T-helper 2 cell treated with Interferon-gamma antibody and Interleukin-4, amounts not matched to agents 100 ng/mL and 5 ng/mL, for 36 hours (primary cell): ENCODE measurements around the gene MSMB. TPM values are rescaled to one million over a fixed set of nuclear protein-coding genes. Genes with fewer than 3 reads are reported as not detected.

Source experiments
- intact Hi-C: fragments of 100-400 bp; cut with micrococcal nuclease; formaldehyde crosslinking; loops from one replicate; pipeline ENCODE4 v1.15.1; 2023
- total RNA-seq: library from RNA; stranded (reverse); gene quantifications from 2 replicates; pipeline ENCODE4 v1.2.3, GENCODE V29; 2022

Gene MSMB
- total RNA-seq, 1 donor from 2014 or later, result not detected

DNA sequence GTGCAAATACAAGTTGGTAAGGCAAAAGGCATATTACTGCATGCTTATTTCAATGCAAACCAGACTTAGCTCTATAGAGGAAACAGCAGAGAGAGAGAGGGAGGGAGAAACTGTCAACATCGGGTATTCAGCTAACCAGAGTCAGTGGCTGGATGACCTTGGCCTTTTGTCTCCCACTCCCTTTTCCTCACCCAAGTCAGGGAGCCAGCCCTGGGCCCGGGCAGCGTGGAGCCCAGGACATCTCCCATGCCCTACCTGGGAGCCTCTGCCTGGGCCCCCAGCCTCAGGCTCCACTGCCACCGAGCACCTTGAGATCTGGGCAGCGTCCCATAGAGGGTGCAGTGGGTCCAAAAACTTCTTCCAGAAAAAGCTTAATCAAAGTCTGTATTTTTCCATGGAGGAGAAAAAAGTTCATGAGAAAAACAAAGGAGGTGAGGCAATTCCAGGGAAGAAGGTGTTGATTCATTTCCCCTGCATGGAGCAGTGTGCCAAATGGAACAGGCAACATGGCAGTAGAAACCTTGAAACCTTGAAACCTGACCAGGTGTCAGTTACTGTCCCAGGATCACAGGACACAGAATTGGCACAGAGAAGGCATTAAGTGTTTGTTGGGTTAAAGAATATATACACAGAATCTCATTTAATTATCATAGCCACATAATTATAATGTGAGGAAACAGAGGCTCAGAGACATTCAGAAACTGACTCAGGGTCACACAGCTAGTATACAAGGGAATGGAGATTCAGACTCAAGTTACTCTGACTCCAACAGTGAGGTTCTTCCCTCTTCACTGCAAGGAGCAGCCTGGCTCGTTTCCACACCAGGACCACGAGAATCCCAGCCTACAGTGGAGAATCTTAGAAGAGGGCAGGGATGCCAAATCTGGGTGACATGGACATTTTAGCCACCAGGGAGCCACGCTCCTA is 9.9 kb downstream of the MSMB start:
- intact Hi-C loops, result loop anchor here (10.0 kb wide), 2 partner anchors 59 to 249 kb away; partner anchors contain the start of gene ANTXRL

DNA sequence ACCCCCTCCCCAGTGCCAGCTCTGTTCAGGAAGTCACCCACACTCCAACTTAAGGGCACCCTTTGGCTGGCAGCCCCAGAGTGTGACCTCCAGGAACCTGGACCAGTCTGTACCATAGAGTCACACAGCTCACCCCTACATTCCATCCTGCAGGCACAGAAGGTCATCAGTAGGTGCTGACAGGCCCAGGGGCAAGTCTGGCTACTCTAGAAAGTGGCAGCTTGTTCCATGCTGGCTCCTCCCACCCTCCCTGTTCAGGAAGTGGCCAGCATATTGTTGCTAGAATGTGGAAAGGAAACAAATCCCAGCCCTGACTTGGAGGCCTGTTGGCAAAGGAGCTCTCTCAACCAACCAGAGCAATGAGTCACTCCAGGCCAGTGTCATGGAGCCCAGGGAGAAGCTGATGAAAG is 12.5 kb downstream of the MSMB start:
- intact Hi-C loops, result loop anchor here (10.0 kb wide), 2 partner anchors 61 to 251 kb away; partner anchors contain the start of gene ANTXRL

DNA sequence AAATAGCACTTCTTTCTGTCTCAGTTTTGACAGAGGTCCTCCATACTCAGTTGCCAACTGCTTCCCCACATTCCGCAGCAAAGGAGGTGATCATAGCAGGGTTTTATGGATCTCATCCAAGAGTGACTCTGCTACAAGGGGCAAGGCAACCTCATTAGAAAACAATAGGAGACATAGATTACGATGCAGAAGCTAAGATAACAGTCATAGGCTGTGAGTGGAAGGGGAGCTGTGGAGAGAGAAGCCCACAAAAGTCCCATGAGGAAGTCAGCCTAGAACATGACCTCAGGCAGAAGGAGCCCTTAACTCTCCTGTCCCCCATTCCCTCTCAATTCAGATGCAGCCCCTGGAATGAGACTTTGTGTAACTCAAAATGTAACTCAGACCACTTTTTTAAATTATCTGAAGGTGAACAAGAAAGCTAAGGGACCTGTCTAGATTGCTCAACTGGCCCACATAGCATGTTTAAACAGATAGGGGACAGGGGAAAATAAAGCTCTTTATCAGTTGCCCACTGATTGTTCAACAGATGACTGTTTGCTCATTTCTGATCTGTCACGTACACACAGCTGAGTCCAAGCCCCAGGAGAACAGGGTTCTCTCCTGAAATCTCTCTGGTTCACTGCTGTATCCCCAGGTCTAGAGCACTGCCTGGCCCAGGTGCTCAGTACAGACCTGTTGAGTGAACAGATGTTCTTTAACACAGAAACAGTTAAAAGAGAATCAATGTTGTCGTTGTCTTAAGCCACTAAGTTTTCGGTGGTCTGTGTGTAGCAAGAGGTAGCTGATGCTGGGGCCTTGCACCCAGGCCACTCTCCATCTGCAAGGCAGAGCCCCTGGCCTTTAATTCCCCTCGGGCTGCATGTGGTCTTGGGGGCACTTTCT is 14.2 kb downstream of the MSMB start:
- intact Hi-C loops, result loop anchor here (10.0 kb wide), 2 partner anchors 63 to 253 kb away; partner anchors contain the start of gene ANTXRL

DNA sequence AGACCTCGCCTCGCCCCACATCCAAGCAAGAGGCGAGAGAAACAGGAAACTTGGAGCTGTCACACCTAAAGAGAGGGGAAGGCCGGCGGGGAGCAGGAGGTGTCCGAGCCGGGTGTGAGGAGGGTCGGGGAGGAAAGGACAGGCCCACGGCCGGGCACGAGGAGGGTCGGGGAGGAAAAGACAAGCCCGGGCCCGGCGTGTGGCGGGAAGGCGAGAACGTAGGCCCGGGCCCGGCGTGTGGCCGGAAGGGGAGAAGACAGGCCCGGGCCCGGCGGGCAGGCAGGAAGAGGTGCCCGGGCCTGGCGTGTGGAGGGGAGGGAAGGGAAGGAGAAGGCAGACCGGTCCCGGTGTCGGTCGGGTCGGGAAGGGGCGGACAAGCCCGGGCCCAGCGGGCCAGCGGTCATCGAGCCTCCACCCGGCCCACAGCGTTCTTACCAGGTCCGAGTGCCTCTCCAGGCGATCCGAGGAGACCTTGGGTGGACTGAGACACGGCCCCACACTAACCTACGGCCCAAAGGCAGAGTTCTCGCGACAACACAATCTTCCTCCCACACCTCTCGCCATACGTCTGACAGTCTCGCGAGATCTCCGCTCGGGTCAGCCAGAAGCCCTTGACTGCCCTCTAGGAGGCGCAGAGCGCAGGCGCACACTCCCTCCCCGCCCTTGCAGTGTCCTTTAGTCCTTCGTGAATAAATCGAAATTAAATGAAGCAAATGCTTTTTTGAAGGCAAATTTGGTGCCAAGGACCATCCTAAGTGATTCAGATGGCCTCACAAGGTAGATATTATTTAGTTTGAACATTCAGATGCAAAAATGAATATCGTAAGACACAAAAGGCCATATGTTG is 15.8 kb downstream of the MSMB start, which contains the start of gene NCOA4:
Gene NCOA4, minus strand, starts transcription at position 533 of the 847 bp plus-strand sequence. CDS start 13,943 bp downstream, outside the sequence.
- intact Hi-C loops, result loop anchor here (10.0 kb wide), 2 partner anchors 64 to 254 kb away; partner anchors contain the start of gene ANTXRL

DNA sequence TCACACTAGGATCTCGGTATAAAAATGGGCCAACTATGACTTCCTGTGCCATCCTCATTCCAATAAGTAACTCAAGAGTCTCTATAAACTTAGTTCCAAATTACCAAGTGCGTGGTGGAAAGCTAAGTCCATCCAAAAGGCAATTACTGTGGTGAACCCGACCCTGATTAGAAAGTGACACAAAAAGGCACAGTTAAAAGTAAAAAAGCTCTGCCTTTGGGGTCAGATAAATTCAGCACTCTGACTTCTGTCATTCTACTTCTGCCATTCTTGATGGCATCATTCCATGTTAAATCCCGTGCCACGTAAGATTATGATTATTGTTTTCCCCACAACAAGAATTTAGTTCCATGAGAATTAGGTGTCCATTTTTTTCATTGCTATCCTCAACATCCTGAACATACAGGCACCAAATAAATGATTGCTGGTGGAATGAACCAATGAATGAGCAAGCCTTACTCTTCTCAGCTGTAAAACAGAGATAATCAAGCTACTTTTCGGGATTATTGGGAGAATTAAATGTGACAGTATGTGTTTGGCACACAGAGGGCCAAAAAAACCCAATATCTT is 16.5 kb downstream of the MSMB start:
- intact Hi-C loops, result loop anchor here (2.0 to 10.0 kb wide), 5 partner anchors 57 to 795 kb away; partner anchors contain the start of genes ANTXRL, TIMM23 and ZFAND4

DNA sequence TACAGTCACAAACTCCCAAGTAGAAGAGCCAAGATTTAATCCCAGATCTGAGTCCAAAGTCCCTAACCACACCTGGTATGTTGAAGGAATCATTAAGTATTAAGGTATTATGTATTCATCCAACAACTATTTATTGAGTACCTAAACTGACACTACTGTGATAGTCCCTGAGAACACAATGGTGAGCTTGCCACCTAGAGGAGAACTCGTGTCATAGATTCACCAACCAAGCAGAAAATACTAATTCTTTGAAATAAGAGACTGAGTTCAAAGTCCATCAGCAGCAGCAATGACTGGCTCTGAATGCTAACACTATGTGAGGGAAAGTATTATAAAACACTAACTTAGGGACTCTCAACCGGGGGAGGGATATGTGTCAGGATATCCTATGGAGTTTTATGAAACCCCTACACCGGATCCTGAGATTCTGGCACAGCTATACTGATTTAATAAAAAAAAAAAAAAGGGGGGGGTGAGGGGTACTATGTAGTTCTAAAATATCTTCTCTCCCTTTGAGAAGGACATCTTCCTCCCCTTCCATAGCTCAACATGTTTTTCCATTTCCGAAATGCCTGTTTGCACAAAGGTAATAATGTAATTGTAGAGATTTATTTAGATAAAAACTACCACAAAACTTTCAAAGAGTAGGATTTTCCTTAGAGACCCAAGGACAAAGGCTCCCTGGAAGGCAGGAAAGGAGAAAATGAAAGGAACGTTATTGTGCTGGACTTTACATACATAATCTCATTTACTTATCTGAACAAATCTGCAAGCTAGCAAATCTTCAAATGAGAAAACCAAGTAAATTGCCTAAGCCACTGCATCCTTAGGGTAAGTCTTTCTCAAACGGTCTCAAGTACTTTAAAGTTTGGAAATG is 17.2 kb downstream of the MSMB start:
- intact Hi-C loops, result loop anchor here (2.0 to 10.0 kb wide), 3 partner anchors 56 to 794 kb away; partner anchors contain the start of genes TIMM23 and ZFAND4

DNA sequence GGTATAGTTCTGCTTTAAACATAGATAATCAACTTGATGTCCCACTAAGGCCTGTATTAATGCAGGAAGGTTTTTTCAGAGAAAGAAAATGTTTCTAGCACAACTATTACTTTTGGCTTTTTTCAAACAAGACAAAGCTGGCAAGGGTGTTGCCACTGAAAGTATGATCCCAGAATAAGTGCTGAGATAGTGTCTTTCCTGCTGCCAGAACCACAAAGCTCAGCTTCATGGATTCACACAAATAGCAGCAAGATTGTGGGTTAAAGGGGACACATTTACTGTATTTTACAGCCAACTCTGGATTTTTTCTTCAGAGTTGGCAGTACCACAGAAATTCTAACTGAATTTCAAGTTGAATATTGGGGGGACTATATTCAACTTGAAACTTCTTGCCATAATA is 20.0 kb downstream of the MSMB start:
- intact Hi-C loops, result loop anchor here (10.0 kb wide), 2 partner anchors 351 to 791 kb away; partner anchors contain the start of gene ZFAND4

DNA sequence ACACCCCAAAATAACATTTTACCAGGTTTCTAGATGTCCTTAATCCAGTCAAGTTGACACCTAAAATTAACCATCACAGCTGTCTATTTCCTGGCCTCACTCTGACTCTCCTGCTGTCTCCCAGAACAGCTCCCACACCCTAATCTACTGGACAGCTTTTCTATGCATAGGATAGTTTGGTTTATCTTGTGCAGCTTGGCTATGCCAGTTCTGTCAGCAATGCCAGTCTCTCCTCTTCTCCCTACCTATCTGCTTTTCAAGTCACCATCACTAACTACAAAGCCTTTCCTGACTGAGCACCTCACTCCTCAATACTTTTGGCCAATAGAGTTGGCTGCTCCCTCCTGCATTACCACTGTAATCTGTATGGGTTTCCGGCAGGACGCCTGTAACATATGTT is 20.7 kb downstream of the MSMB start:
- intact Hi-C loops, result loop anchor here (10.0 kb wide), 2 partner anchors 351 to 791 kb away; partner anchors contain the start of gene ZFAND4

DNA sequence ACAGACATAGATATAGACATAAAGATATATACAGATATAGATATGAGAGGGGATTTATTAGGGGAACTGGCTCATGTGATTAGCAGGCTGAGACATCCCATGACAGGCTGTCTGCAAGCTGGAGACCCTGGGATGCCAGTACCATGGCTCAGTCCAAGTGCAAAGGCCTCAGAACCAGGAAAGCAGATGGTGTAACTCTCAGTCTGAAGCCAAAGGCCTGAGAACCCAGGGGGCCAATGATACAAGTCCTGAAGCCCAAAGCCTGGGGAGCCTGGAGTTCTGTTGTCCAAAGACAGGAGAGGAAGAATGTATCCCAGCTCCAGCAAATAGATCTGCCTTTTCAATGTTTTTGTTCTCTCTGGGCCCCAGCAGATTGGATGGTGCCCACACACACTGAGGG is 21.1 kb downstream of the MSMB start:
- intact Hi-C loops, result loop anchor here (10.0 kb wide), 2 partner anchors 350 to 790 kb away; partner anchors contain the start of gene ZFAND4

DNA sequence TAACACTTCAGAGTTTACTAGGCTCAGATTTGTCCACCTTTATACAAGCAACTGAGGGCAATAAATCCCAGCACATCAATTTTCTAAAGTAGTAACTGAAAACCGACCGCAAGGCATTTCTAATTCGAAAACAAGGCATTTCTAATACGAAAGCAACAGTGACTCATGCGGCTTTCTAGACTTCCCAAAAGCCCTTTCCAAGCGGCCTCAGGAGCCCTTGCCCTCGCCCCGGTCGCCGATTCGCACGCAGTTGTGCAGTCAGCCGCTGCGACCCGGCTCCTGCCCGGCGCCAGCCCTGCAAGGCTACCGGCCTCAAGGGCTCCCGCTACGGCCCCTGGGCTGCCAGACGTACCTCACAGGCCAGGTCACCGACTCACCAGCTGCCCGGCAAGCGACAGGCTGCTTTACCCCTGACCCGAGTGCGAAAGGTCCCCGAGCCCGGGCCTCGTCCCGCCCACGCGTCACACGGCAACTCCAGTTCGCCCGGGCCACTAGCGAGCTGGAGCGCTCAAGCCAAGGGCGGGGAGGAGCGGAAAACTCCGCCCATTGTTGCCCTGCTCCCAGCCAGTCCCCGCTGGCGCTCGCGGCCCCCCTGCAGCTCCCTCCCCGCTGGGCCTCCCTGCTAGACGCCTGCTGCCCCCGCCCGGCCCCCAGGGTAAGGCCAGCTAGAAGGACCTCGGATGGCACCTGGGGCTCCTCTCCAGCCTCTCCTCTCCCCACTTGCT is 22.9 kb downstream of the MSMB start:
- intact Hi-C loops, result loop anchor here (10.0 kb wide), 2 partner anchors 348 to 788 kb away; partner anchors contain the start of gene ZFAND4

DNA sequence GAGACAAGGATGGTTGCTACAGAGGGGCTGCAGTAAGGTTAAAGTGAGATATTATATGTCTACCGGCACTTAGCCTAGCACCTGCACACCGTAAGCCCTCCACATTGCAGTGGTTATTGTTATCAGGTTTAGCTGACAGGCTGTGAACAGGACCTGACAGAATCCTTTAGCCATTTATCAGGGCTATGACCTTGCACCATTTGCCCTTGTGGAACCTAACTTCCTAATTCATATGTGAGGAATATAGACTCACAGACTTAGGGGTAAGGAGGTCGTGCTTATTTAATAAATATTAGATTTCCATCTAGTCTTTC is 25.8 kb downstream of the MSMB start:
- intact Hi-C loops, result loop anchor here (10.0 kb wide), 2 partner anchors 346 to 786 kb away; partner anchors contain the start of gene ZFAND4

DNA sequence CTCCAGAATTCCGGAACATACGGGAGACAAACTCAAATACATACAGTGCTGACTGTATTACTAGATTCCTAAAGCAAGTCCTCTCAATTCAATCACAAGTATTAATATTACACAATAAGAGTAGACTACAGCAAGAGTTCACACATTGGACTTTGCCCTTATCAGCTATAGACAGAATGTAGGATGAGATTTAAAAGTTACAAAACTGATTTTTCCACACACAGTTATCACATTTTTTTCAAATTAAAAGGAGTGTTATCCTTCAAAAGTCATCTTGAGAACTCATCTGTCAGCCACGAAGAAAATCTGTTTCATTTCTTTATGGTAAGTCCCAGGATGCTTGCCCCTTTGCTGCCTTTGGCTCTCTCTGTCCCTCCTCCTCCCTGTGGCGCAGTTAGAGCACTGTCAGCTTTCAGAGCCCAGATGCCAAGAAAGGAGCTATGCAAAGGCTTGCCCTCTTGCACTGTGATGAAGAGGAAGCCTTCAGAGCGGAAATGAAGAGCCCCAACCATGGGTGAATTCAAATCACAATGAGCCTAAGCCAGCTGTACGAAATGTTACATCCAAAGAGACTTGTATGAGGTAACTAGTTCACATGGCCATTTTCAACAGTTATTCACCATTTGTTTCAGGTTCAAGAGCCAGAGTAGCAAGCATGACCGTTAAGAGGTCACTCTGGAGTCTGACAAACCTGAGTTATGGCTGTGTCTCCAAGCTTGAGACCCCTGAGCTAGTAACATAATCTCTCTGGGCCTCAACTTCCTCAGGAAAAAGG is 26.3 kb downstream of the MSMB start:
- intact Hi-C loops, result loop anchor here (10.0 kb wide), 2 partner anchors 345 to 785 kb away; partner anchors contain the start of gene ZFAND4

DNA sequence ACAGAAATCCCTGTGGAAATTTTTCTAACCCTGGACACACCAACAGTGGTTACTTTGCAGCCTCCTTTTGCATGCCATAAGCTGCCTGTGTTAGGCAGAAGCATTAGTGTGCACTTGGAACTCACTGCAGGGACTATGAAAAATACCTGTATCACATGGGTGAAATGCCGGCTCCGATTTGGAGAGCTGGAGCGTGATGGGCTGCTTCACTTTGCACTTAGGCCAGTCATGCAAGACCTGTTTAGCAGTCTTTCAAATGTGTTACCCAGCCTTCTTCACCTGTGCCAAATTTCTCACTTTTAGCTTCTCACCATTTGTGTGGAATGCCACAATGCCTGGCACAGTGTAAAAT is 26.9 kb downstream of the MSMB start:
- intact Hi-C loops, result no loop called here

DNA sequence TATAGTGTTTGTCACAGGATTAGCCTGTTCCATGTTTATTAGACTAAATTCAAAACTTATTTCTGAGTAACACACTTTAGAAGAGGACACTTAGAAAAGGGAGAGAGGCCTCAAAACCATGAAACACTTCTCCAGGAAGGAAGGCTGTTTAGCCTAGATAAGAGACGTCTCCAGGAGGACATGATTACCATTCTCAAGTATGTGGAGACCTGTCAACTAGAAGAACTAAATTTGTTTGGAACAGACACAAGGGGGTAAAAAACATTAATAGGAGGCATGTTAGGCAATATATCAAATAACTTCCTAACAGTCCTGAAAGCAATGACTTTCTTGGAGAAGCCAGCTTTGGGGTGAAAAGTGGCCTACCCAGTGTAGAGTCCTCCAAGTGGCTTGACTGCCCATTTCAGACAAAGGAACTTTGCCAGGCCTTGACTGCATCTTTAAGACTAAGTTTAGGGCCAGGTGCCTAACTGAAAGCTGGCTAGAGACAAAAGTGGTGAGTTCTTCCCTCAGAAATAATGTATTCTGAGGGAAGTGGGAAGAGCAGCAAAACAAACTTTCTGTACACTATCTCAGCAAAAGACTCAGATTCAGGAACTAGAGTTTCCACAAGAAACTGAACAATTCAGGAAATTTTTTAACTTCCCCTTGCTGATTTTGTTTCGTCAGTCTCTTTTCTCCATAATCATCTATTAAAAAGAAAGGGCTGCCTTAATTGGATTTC is 27.5 kb downstream of the MSMB start:
- intact Hi-C loops, result no loop called here

DNA sequence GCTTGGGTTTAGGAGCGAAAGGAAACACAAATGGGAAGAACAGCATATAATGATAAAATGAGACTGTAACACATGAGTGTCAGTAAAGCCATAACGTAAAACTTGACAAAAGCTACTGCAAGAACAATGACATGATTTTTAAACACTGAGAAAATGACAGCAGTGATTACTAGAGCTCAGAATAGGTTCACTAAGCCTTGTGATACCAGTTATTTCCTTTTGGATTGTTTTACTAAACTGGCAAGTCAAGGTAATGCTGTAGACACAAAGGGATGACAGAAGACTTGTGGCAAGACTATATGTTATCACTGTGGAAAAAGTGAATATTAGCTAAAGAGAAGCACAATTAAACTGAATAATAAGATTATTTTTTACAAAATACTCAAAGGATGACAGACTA is 28.3 kb downstream of the MSMB start:
- intact Hi-C loops, result no loop called here

DNA sequence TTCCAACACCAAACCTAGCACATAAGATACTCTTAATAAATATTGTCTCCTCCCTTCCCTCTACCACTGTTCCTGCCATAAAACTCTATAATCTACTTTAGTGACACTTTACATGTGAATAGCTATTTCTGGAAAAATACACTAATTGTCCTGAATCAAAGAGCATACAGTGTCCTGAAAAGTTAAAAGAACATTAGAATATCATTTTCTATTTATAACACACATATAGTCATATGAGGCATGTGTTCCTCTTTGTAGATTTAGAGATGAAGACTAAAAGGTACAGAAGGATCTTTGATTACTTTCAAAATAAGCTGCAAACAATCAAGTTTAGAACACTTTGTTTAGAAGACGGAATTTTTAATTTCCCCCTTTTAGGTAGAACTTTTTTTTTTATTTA is 29.3 kb downstream of the MSMB start:
- intact Hi-C loops, result no loop called here

DNA sequence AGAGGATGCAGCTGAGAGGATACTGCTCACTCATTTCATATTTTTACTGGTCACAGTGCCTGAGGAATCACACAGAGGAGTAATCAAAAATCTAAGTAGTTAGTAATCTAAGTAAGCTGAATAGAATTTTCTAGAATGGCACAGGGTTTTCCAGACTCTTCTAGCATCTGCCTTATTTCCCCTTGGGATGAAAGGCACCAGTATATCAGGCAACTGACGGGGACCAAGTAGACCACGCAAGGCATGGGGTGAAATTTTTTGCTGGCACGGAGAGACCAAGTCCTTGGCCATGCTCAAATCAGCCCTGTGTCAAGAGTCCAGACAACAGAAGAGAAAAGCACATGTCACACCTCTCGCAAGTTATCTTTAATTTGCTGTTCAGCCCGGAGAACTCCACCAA is 29.9 kb downstream of the MSMB start:
- intact Hi-C loops, result no loop called here
